Measurements from ENCODE around the gene TRAF3. TPM values are rescaled to one million over a fixed set of nuclear protein-coding genes. Genes with fewer than 3 reads are reported as not detected.

TRAF3 gene
- total RNA-seq, 5 donors from 2014 or later (not counting 1 experiment from before 2014, with no cell fraction given), result 29.6 to 46.1 (median 35.7) TPM

- no peak overlapping the region for H3K27ac ChIP-seq (ENCODE audit: low read length)
- H3K36me3 ChIP-seq (ENCODE audit: control insufficient read depth in 2 of 2, extremely low read depth in 1 of 2, insufficient read depth in 1 of 2, low read length in 1 of 2), result peaks cover 5 to 7% of the 10 kb centered on the region in 2 donors
- ATAC-seq (replicated peaks in 1 of 4), result no peak
- Mint-ChIP-seq H3K4me1 (peaks cover 9 to 18% (median 16%) of the 10 kb centered on the region in 3 donors), H3K36me3 (peaks cover 45% of the 10 kb centered on the region), H3K9me3 (peaks cover 0 to 3% (median 0%) of the 10 kb centered on the region in 3 donors), H3K27me3 (no peaks in the 10 kb centered on the region), H3K4me3 (no peak overlapping the region), H3K27ac (peak overlapping the region in 1 of 2 donors; percentile 22)
- H3K9me3 ChIP-seq, result no peaks in the 10 kb centered on the region
- ChIA-PET POLR2A (no interaction called here), CTCF (no interaction called here)
- no peak overlapping the region for H3K4me3 ChIP-seq (ENCODE audit: control insufficient read depth in 1 of 2, extremely low read depth in 1 of 2, low read length in 1 of 2)
- no peaks in the 10 kb centered on the region for H3K4me1 ChIP-seq (ENCODE audit: control insufficient read depth in 1 of 2, extremely low read depth in 1 of 2, insufficient read depth in 2 of 2, low read length in 2 of 2)
- WGBS (ENCODE audit: insufficient coverage), result no CpG with 5 or more reads among the region's 4 CpGs
- DNase-seq, result no peak
- no peaks in the 10 kb centered on the region for H3K27me3 ChIP-seq (replicated peaks in 1 of 2; ENCODE audit: control insufficient read depth in 2 of 2, extremely low read depth in 1 of 2, insufficient read depth in 2 of 2, low read length in 1 of 2)
Measured at GRCh38 chr14:102854091-102854703, 76.9 kb downstream of the TRAF3 start.

- Mint-ChIP-seq H3K36me3 (peaks cover 53% of the 10 kb centered on the region), H3K4me3 (no peak overlapping the region), H3K27me3 (no peaks in the 10 kb centered on the region), H3K9me3 (peaks cover 0 to 12% (median 4%) of the 10 kb centered on the region in 3 donors), H3K4me1 (peaks cover 0 to 16% (median 13%) of the 10 kb centered on the region in 3 donors), H3K27ac (no peak overlapping the region)
- ChIA-PET POLR2A (interaction anchor here in 1 of 2 donors (0.5 kb wide), 1 partner anchor 21 kb away, joined by 6 read pairs; no protein-coding TSS in a partner anchor), CTCF (no interaction called here)
- ATAC-seq (replicated peaks in 1 of 4) (no peak), DNase-seq (no peak)
- Histone ChIP-seq H3K27ac (ENCODE audit: low read length) (no peak overlapping the region), H3K4me1 (ENCODE audit: control insufficient read depth in 1 of 2, extremely low read depth in 1 of 2, insufficient read depth in 2 of 2, low read length in 2 of 2) (no peaks in the 10 kb centered on the region), H3K4me3 (ENCODE audit: control insufficient read depth in 1 of 2, extremely low read depth in 1 of 2, low read length in 1 of 2) (no peak overlapping the region), H3K27me3 (replicated peaks in 1 of 2; ENCODE audit: control insufficient read depth in 2 of 2, extremely low read depth in 1 of 2, insufficient read depth in 2 of 2, low read length in 1 of 2) (no peaks in the 10 kb centered on the region), H3K36me3 (ENCODE audit: control insufficient read depth in 2 of 2, extremely low read depth in 1 of 2, insufficient read depth in 1 of 2, low read length in 1 of 2) (peaks cover 5 to 7% of the 10 kb centered on the region in 2 donors), H3K9me3 (no peaks in the 10 kb centered on the region)
- WGBS (ENCODE audit: insufficient coverage), result no CpG with 5 or more reads among the region's 2 CpGs
Measured at GRCh38 chr14:102856179-102856578, 78.9 kb downstream of the TRAF3 start.

DNA sequence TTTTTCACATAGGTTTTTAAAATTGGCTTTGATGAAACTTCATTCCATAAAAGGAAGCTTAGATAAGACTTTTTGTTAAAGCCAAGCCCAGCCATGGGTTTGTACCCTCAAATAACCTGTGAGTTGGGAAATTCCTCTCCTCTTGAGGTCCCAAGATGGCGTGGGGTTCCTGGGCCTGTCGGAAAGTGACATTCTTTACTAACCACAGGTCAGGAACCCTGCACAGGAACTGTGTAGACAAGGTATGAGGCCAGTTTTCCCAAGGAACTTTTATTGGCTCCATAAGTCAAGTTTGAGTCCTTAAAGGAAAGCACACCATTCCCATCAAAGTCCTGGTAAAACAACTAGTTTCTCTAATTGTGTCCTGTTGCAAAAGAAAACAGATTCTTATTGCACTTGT lies 80.2 kb downstream of the TRAF3 start:
- H3K27ac Mint-ChIP-seq, result no peak overlapping the region
- WGBS (ENCODE audit: insufficient coverage), result 100% methylated on average over 2 of the region's 2 CpGs
- H3K27me3 Mint-ChIP-seq, result no peaks in the 10 kb centered on the region
- ATAC-seq (replicated peaks in 1 of 4) (no peak), DNase-seq (no peak)
- no peaks in the 10 kb centered on the region for H3K4me1 ChIP-seq (ENCODE audit: control insufficient read depth in 1 of 2, extremely low read depth in 1 of 2, insufficient read depth in 2 of 2, low read length in 2 of 2)
- peaks cover 0 to 16% (median 13%) of the 10 kb centered on the region in 3 donors for H3K4me1 Mint-ChIP-seq
- H3K36me3 ChIP-seq (ENCODE audit: control insufficient read depth in 2 of 2, extremely low read depth in 1 of 2, insufficient read depth in 1 of 2, low read length in 1 of 2), result peaks cover 2 to 7% of the 10 kb centered on the region in 2 donors
- no peak overlapping the region for H3K4me3 ChIP-seq (ENCODE audit: control insufficient read depth in 1 of 2, extremely low read depth in 1 of 2, low read length in 1 of 2)
- H3K36me3 Mint-ChIP-seq, result peaks cover 59% of the 10 kb centered on the region
- H3K9me3 ChIP-seq, result peaks cover 2% of the 10 kb centered on the region
- ChIA-PET CTCF (no interaction called here), POLR2A (interaction anchor here in 1 of 2 donors (0.6 kb wide), 1 partner anchor 671 kb away, joined by 3 read pairs; no protein-coding TSS in a partner anchor)
- peaks cover 5 to 22% (median 13%) of the 10 kb centered on the region in 3 donors for H3K9me3 Mint-ChIP-seq
- no peaks in the 10 kb centered on the region for H3K27me3 ChIP-seq (replicated peaks in 1 of 2; ENCODE audit: control insufficient read depth in 2 of 2, extremely low read depth in 1 of 2, insufficient read depth in 2 of 2, low read length in 1 of 2)
- H3K27ac ChIP-seq (ENCODE audit: low read length), result no peak overlapping the region
- no peak overlapping the region for H3K4me3 Mint-ChIP-seq

DNA sequence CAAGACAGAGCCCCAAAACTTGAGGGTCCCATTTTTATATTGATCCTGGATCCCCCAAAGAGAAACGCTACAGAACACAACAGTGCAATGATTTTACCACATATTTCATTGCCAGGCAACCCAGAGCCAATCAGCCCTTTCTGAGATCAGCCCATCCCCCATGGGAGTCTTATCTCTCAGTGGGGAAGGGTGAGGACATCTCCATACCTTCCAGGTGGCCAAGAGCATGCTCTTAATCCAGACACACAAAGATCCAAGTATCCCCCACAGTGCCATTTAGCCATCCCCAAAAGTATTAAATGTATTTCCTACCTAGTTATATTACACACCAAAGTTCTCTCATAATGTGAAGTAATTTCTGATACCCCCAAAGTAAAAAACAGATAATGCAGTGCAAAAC lies 82.7 kb downstream of the TRAF3 start:
- Histone ChIP-seq H3K4me3 (ENCODE audit: control insufficient read depth in 1 of 2, extremely low read depth in 1 of 2, low read length in 1 of 2) (no peak overlapping the region), H3K9me3 (peaks cover 2% of the 10 kb centered on the region), H3K36me3 (ENCODE audit: control insufficient read depth in 2 of 2, extremely low read depth in 1 of 2, insufficient read depth in 1 of 2, low read length in 1 of 2) (peaks cover 2 to 15% of the 10 kb centered on the region in 2 donors), H3K27me3 (replicated peaks in 1 of 2; ENCODE audit: control insufficient read depth in 2 of 2, extremely low read depth in 1 of 2, insufficient read depth in 2 of 2, low read length in 1 of 2) (no peaks in the 10 kb centered on the region), H3K27ac (ENCODE audit: low read length) (no peak overlapping the region), H3K4me1 (ENCODE audit: control insufficient read depth in 1 of 2, extremely low read depth in 1 of 2, insufficient read depth in 2 of 2, low read length in 2 of 2) (no peaks in the 10 kb centered on the region)
- no peak overlapping the region for H3K27ac Mint-ChIP-seq
- no peak for ATAC-seq (replicated peaks in 1 of 4)
- H3K36me3 Mint-ChIP-seq, result peaks cover 71% of the 10 kb centered on the region
- peaks cover 5 to 31% (median 18%) of the 10 kb centered on the region in 3 donors for H3K9me3 Mint-ChIP-seq
- no CpG with 5 or more reads among the region's 1 CpG for WGBS (ENCODE audit: insufficient coverage)
- H3K4me1 Mint-ChIP-seq, result peaks cover 0 to 9% (median 5%) of the 10 kb centered on the region in 3 donors
- ChIA-PET CTCF (no interaction called here), POLR2A (no interaction called here)
- no peak for DNase-seq
- no peaks in the 10 kb centered on the region for H3K27me3 Mint-ChIP-seq
- H3K4me3 Mint-ChIP-seq, result no peak overlapping the region

DNA sequence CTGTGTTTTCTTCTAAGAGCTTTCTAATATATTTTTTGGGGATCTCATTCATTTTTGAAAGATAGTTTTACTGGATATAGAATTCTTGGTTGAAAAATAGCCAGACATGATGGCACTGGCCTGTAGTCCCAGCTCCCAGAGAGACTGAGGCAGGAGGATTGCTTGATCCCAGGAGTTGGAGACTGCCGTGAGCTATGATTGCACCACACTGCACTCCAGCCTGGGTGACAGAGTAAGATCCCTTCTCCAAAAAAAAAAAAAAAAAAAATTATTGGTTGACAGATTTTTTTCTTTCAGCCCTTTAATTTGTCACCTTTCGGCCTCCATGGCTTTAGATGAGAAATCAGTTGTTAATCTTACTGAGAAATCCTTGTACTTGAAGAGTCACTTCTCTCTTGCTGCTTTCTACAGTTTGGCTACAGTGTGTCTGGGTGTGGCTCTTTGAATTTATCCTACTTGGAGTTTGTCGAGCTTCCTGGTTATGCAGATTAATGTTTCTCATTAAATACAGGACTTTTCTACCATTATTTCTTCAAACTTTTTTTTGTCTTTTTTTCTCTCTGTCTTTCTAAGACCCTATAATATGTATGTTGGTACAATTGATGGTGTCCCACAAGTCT lies 85.0 kb downstream of the TRAF3 start:
- Mint-ChIP-seq H3K4me1 (peaks cover 0 to 2% (median under 1%) of the 10 kb centered on the region in 3 donors), H3K36me3 (peaks cover 67% of the 10 kb centered on the region), H3K27me3 (no peaks in the 10 kb centered on the region), H3K4me3 (no peak overlapping the region), H3K27ac (no peak overlapping the region), H3K9me3 (peaks cover 5 to 31% (median 17%) of the 10 kb centered on the region in 3 donors)
- CTCF ChIA-PET, result interaction anchor here in 1 of 2 donors (0.7 kb wide), 1 partner anchor 87 kb away, joined by 3 read pairs; no protein-coding TSS in a partner anchor
- Histone ChIP-seq H3K4me1 (ENCODE audit: control insufficient read depth in 1 of 2, extremely low read depth in 1 of 2, insufficient read depth in 2 of 2, low read length in 2 of 2) (no peaks in the 10 kb centered on the region), H3K4me3 (ENCODE audit: control insufficient read depth in 1 of 2, extremely low read depth in 1 of 2, low read length in 1 of 2) (no peak overlapping the region), H3K36me3 (ENCODE audit: control insufficient read depth in 2 of 2, extremely low read depth in 1 of 2, insufficient read depth in 1 of 2, low read length in 1 of 2) (peaks cover 2 to 15% of the 10 kb centered on the region in 2 donors), H3K27me3 (replicated peaks in 1 of 2; ENCODE audit: control insufficient read depth in 2 of 2, extremely low read depth in 1 of 2, insufficient read depth in 2 of 2, low read length in 1 of 2) (no peaks in the 10 kb centered on the region), H3K27ac (ENCODE audit: low read length) (no peak overlapping the region), H3K9me3 (peaks cover 2% of the 10 kb centered on the region)
- WGBS (ENCODE audit: insufficient coverage), result no CpG with 5 or more reads among the region's 3 CpGs
- no peak for ATAC-seq (replicated peaks in 1 of 4)
- DNase-seq, result no peak
- POLR2A ChIA-PET, result no interaction called here

DNA sequence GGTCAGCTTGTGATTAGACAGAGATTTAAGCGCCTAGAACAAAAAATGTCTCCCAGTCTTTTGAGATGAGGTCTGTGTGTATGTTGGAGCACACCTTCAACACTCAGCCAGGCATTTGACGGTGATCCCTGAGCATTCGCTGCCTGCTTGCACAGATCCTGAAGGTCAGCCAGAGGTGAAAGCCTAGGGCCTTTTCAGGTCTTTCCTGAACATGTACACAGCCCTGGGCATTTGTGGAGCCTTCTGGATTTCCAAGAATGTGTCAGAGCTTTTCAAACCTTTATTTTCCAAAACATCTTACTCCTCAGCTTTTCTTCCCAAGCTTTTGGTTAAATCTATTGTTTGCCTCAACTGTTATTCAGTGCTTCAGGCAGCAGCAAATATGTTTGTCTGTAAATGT lies 86.1 kb downstream of the TRAF3 start:
- no peak overlapping the region for H3K4me3 Mint-ChIP-seq
- no peak for DNase-seq
- no peaks in the 10 kb centered on the region for H3K4me1 ChIP-seq (ENCODE audit: control insufficient read depth in 1 of 2, extremely low read depth in 1 of 2, insufficient read depth in 2 of 2, low read length in 2 of 2)
- H3K36me3 Mint-ChIP-seq, result peaks cover 64% of the 10 kb centered on the region
- CTCF ChIA-PET, result no interaction called here
- ATAC-seq (replicated peaks in 1 of 4), result no peak
- POLR2A ChIA-PET, result no interaction called here
- H3K27me3 ChIP-seq (replicated peaks in 1 of 2; ENCODE audit: control insufficient read depth in 2 of 2, extremely low read depth in 1 of 2, insufficient read depth in 2 of 2, low read length in 1 of 2), result no peaks in the 10 kb centered on the region
- WGBS (ENCODE audit: insufficient coverage), result 100% methylated on average over 2 of the region's 3 CpGs
- H3K27me3 Mint-ChIP-seq, result no peaks in the 10 kb centered on the region
- no peak overlapping the region for H3K27ac Mint-ChIP-seq
- H3K4me3 ChIP-seq (ENCODE audit: control insufficient read depth in 1 of 2, extremely low read depth in 1 of 2, low read length in 1 of 2), result no peak overlapping the region
- H3K9me3 ChIP-seq, result peaks cover 2% of the 10 kb centered on the region
- H3K4me1 Mint-ChIP-seq, result peaks cover 0 to 2% (median 0%) of the 10 kb centered on the region in 3 donors
- peaks cover 3 to 11% of the 10 kb centered on the region in 2 donors for H3K36me3 ChIP-seq (ENCODE audit: control insufficient read depth in 2 of 2, extremely low read depth in 1 of 2, insufficient read depth in 1 of 2, low read length in 1 of 2)
- H3K27ac ChIP-seq (ENCODE audit: low read length), result no peak overlapping the region
- peaks cover 5 to 31% (median 15%) of the 10 kb centered on the region in 3 donors for H3K9me3 Mint-ChIP-seq
